Bronchial epithelial cell (primary cell): ENCODE results near the gene POLH. TPM values are rescaled to one million over a fixed set of nuclear protein-coding genes. Genes with fewer than 3 reads are reported as not detected.
"Not testable (repeated sequence)": the region's sequence is repeated elsewhere in the genome, so short reads cannot be mapped to it uniquely, and the experiment has no call there.

Experiments
- DNase-seq: peaks from one replicate; pipeline ENCODE4 v3.0.0-alpha.2; 2010; ENCODE audit warnings: low read depth
- FAIRE-seq: peaks from 2 replicates; lab custom pipeline; 2011; peaks lifted over from hg19 to GRCh38; lab: Jason Lieb, UNC
- H3K27me3 ChIP-seq: 2 replicates; pipeline ENCODE4 v1.5.1; 2011; ENCODE audit warnings: low read length; ENCODE audit not compliant: control insufficient read depth, insufficient read depth
- H3K36me3 ChIP-seq: 2 replicates; pipeline ENCODE4 v1.5.1; 2011; ENCODE audit warnings: low read length; ENCODE audit not compliant: control insufficient read depth, insufficient read depth
- H3K4me3 ChIP-seq: 2 replicates; pipeline ENCODE4 v1.5.1; 2011; ENCODE audit warnings: mild to moderate bottlenecking, low read depth, low read length, control low read depth
- CTCF ChIP-seq: IDR thresholded peaks from 2 replicates; pipeline ENCODE4 v1.5.1; 2011; ENCODE audit warnings: mild to moderate bottlenecking, moderate library complexity, low read length, control low read depth, inconsistent platforms; ENCODE audit not compliant: insufficient read depth, severe bottlenecking
- total RNA-seq: library from RNA; depleted of rRNA; stranded (reverse); fragments of >200 nt; gene quantifications from 2 replicates; pipeline ENCODE4 v1.2.1, GENCODE V29; 2014

The POLH gene
- total RNA-seq, 1 donor from 2014 or later = 17.4 TPM

GRCh38 chr6:43544461-43544860, 31.5 kb upstream of the POLH start:
- DNase-seq = no peak
- Histone ChIP-seq H3K27me3 (no peaks in the 10 kb centered on the region), H3K4me3 (no peak overlapping the region), H3K36me3 (peaks cover 15% of the 10 kb centered on the region)
- no peak for TF ChIP-seq CTCF
- FAIRE-seq = no peak

- Histone ChIP-seq H3K27me3 (no peaks in the 10 kb centered on the region), H3K4me3 (no peak overlapping the region), H3K36me3 (peaks cover 24% of the 10 kb centered on the region)
- DNase-seq = no peak
- TF ChIP-seq CTCF = no peak
- no peak for FAIRE-seq
Measured at GRCh38 chr6:43547222-43547621, 28.8 kb upstream of the POLH start.

- not testable (repeated sequence) for H3K27me3 ChIP-seq, H3K4me3 ChIP-seq, DNase-seq, FAIRE-seq
- peaks cover 20% of the 10 kb centered on the region for H3K36me3 ChIP-seq
Measured at GRCh38 chr6:43557620-43558019, 18.4 kb upstream of the POLH start.

- H3K4me3 ChIP-seq = no peak overlapping the region
- H3K36me3 ChIP-seq = peaks cover 23% of the 10 kb centered on the region
Measured at GRCh38 chr6:43559328-43559727, 16.7 kb upstream of the POLH start.

GRCh38 chr6:43570876-43571441, 5.0 kb upstream of the POLH start:
- peak; percentile 83 for DNase-seq
- TF ChIP-seq CTCF = no peak
- Histone ChIP-seq H3K4me3 (no peak overlapping the region), H3K36me3 (peaks cover 10% of the 10 kb centered on the region), H3K27me3 (no peaks in the 10 kb centered on the region)
- no peak for FAIRE-seq

More at GRCh38 chr6:43559328-43559727, 16.7 kb upstream of the POLH start:
- H3K27me3 ChIP-seq = no peaks in the 10 kb centered on the region
- no peak for DNase-seq
- FAIRE-seq = no peak
- TF ChIP-seq CTCF = no peak

GRCh38 chr6:43572015-43572414, 4.0 kb upstream of the POLH start:
- no peak for FAIRE-seq
- no peak for TF ChIP-seq CTCF

More at GRCh38 chr6:43572015-43572414, 4.0 kb upstream of the POLH start:
- H3K36me3 ChIP-seq = peaks cover 9% of the 10 kb centered on the region
- H3K27me3 ChIP-seq = no peaks in the 10 kb centered on the region
- no peak for DNase-seq
- H3K4me3 ChIP-seq = no peak overlapping the region
